ENCODE measurements around the gene DHRSX. TPM values are rescaled to one million over a fixed set of nuclear protein-coding genes. Genes with fewer than 3 reads are reported as not detected.
"Not testable (repeated sequence)": the region's sequence is repeated elsewhere in the genome, so short reads cannot be mapped to it uniquely, and the experiment has no call there.

The DHRSX gene
- total RNA-seq, 2 donors from 2014 or later = 36.5 to 45.4 TPM

GRCh38 chrX:2474963-2475726 lies 25.6 kb downstream of the DHRSX start:
- Histone ChIP-seq H3K9ac (ENCODE audit: extremely low read depth, low read length, poor library complexity, severe bottlenecking) (no peak overlapping the region), H3K27ac (ENCODE audit: low read depth, low read length) (no peak overlapping the region), H3K36me3 (ENCODE audit: control insufficient read depth, insufficient read depth, low read length) (peaks cover 3% of the 10 kb centered on the region), H3K4me3 (ENCODE audit: low read length) (no peak overlapping the region), H3K9me3 (ENCODE audit: control insufficient read depth, low read length) (peaks cover 25% of the 10 kb centered on the region), H3K4me1 (ENCODE audit: control insufficient read depth, insufficient read depth, low read length) (no peaks in the 10 kb centered on the region), H3K27me3 (ENCODE audit: control insufficient read depth, insufficient read depth, low read length, poor library complexity, severe bottlenecking) (no peaks in the 10 kb centered on the region)
- Mint-ChIP-seq H3K36me3 (ENCODE audit: low read depth) (peaks cover 18% of the 10 kb centered on the region), H3K4me1 (no peaks in the 10 kb centered on the region), H3K27me3 (ENCODE audit: insufficient read depth) (no peaks in the 10 kb centered on the region), H3K9me3 (peaks cover 9% of the 10 kb centered on the region), H3K27ac (no peak overlapping the region), H3K4me3 (no peak overlapping the region)
- TF ChIP-seq CTCF (conservative IDR thresholded peaks at IDR 0.05) = no peak
- 93 to 94% methylated on average over 17 to 18 of the region's 18 CpGs for WGBS, 2 experiments (ENCODE audit: insufficient coverage in 1 of 2, insufficient read length in 1 of 2)
- peak; percentile 62 for DNase-seq

- no peak overlapping the region for H3K4me3 Mint-ChIP-seq
- H3K27ac ChIP-seq (ENCODE audit: low read depth, low read length) = no peak overlapping the region
- H3K27me3 ChIP-seq (ENCODE audit: control insufficient read depth, insufficient read depth, low read length, poor library complexity, severe bottlenecking) = no peaks in the 10 kb centered on the region
- peak; percentile 69 for DNase-seq
- no peaks in the 10 kb centered on the region for H3K4me1 Mint-ChIP-seq
- H3K36me3 ChIP-seq (ENCODE audit: control insufficient read depth, insufficient read depth, low read length) = no peaks in the 10 kb centered on the region
- H3K27ac Mint-ChIP-seq = peak overlapping the region; percentile 30
- no peak overlapping the region for H3K4me3 ChIP-seq (ENCODE audit: low read length)
- no peak overlapping the region for H3K9ac ChIP-seq (ENCODE audit: extremely low read depth, low read length, poor library complexity, severe bottlenecking)
- 82 to 92% methylated on average over 20 of the region's 20 CpGs for WGBS, 2 experiments (ENCODE audit: insufficient coverage in 1 of 2, insufficient read length in 1 of 2)
- no peaks in the 10 kb centered on the region for H3K4me1 ChIP-seq (ENCODE audit: control insufficient read depth, insufficient read depth, low read length)
- H3K27me3 Mint-ChIP-seq (ENCODE audit: insufficient read depth) = no peaks in the 10 kb centered on the region
- TF ChIP-seq CTCF (conservative IDR thresholded peaks at IDR 0.05) = no peak
- peaks cover 18% of the 10 kb centered on the region for H3K36me3 Mint-ChIP-seq (ENCODE audit: low read depth)
- peaks cover 25% of the 10 kb centered on the region for H3K9me3 ChIP-seq (ENCODE audit: control insufficient read depth, low read length)
- H3K9me3 Mint-ChIP-seq = peaks cover 9% of the 10 kb centered on the region
These were observed 26.4 kb downstream of the DHRSX start for GRCh38 chrX:2474280-2474962.

- H3K9ac ChIP-seq (ENCODE audit: extremely low read depth, low read length, poor library complexity, severe bottlenecking); H3K4me1 Mint-ChIP-seq; H3K36me3 ChIP-seq (ENCODE audit: control insufficient read depth, insufficient read depth, low read length); H3K27ac ChIP-seq (ENCODE audit: low read depth, low read length); H3K4me1 ChIP-seq (ENCODE audit: control insufficient read depth, insufficient read depth, low read length); H3K4me3 Mint-ChIP-seq; H3K27me3 Mint-ChIP-seq (ENCODE audit: insufficient read depth); H3K4me3 ChIP-seq (ENCODE audit: low read length); H3K27me3 ChIP-seq (ENCODE audit: control insufficient read depth, insufficient read depth, low read length, poor library complexity, severe bottlenecking): not testable (repeated sequence)
- DNase-seq = peak; percentile 21
- H3K9me3 ChIP-seq (ENCODE audit: control insufficient read depth, low read length) = peaks cover 28% of the 10 kb centered on the region
- Mint-ChIP-seq H3K27ac (peak overlapping the region; percentile 20), H3K9me3 (peaks cover 23% of the 10 kb centered on the region), H3K36me3 (ENCODE audit: low read depth) (peaks cover 27% of the 10 kb centered on the region)
- 89 to 94% methylated on average over 11 to 15 of the region's 15 CpGs for WGBS, 2 experiments (ENCODE audit: insufficient coverage in 1 of 2, insufficient read length in 1 of 2)
These were observed 27.7 kb downstream of the DHRSX start for GRCh38 chrX:2473064-2473463.

All from endodermal cell (in vitro differentiated cells).